Astrocyte of the cerebellum (primary cell): ENCODE measurements around the gene TMEM94.

ENCODE experiments used
- DNase-seq: peaks from one replicate; pipeline ENCODE4 v3.0.0-alpha.2; 2011; ENCODE audit warnings: low read depth
- H3K4me3 ChIP-seq: 2 replicates; pipeline ENCODE4 v1.5.1; 2011; ENCODE audit warnings: mild to moderate bottlenecking, low read depth, low read length, moderate library complexity
- in situ Hi-C: cut with HindIII; loops from 2 replicates; pipeline ENCODE4 v1.10.0; 2017; ENCODE audit warnings: low sequenced_read_pairs
- TF ChIP-seq, protein P1 (sequence below): IDR thresholded peaks from 2 replicates; pipeline ENCODE4 v1.5.1; 2012; ENCODE audit warnings: low read length, low read depth, moderate library complexity, mild to moderate bottlenecking; ENCODE audit errors: missing control alignments

The TMEM94 gene

DNA sequence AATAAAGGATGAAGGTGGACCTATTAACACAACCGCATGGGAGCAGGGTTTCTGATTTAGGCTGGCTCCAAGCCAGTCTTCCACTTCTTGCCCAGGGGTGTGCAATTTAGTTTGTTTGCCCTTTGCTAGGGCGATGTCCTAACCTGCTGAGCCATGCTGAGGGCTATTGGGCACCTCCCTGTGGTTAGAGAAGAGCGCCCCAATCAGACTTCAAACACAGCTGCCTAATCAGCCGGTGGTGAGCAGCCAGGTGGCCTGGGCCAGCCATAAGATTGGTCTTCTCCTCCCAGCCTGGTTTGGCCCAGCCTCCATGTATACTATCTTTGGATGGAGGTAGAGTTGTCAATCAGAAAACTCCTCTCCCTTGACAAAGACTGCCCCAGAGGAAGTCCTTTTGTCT lies 15.7 kb downstream of the TMEM94 start:
- H3K4me3 ChIP-seq, result no peak overlapping the region
- in situ Hi-C loops, result no loop called here
- no peak for DNase-seq
- TF ChIP-seq, protein P1, sequence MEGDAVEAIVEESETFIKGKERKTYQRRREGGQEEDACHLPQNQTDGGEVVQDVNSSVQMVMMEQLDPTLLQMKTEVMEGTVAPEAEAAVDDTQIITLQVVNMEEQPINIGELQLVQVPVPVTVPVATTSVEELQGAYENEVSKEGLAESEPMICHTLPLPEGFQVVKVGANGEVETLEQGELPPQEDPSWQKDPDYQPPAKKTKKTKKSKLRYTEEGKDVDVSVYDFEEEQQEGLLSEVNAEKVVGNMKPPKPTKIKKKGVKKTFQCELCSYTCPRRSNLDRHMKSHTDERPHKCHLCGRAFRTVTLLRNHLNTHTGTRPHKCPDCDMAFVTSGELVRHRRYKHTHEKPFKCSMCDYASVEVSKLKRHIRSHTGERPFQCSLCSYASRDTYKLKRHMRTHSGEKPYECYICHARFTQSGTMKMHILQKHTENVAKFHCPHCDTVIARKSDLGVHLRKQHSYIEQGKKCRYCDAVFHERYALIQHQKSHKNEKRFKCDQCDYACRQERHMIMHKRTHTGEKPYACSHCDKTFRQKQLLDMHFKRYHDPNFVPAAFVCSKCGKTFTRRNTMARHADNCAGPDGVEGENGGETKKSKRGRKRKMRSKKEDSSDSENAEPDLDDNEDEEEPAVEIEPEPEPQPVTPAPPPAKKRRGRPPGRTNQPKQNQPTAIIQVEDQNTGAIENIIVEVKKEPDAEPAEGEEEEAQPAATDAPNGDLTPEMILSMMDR, result no peak

DNA sequence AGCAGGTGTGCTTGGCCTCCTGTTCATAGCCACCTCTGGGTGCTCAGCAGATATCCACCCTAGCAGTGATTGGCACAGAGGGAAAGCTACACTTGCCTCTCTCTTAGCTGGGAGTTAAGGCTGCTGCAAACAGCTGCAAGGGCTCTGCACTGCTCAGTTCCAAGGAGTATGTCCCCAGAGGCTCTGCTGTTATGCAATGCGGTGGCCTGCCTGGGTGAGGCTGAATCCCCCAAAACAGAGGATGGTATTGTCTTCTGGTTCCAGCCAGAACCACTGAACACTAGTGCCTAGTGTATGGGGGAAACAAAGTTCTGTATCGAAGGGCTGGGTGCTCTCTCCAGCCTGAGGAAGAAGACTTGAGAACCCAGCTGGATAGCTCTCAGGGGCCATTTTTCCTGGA lies 16.8 kb downstream of the TMEM94 start:
- TF ChIP-seq, protein P1, result no peak
- DNase-seq, result no peak
- no peak overlapping the region for H3K4me3 ChIP-seq
- in situ Hi-C loops, result no loop called here

DNA sequence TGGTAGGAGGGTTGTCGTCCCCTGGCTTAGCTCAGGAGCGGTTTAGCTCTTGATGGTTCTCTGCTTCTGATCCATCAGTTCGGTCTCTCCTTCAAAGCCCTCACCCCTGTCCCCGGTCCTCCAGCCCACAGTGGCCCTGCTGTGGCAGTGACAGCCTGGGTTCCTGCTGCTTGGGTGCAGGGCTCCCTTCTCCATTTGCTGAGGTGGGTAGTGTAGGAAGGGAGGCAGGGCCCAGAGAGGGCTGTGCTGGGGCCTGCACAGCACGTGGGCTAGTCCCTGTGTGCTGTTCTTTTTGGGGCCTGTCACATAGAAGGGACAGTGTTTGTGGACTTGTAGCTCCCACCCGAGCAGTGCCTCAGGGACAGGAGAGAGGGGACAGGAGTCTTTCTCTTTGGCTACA lies 18.3 kb downstream of the TMEM94 start:
- in situ Hi-C loops, result no loop called here
- DNase-seq, result no peak
- H3K4me3 ChIP-seq, result no peak overlapping the region
- TF ChIP-seq, protein P1, result no peak

DNA sequence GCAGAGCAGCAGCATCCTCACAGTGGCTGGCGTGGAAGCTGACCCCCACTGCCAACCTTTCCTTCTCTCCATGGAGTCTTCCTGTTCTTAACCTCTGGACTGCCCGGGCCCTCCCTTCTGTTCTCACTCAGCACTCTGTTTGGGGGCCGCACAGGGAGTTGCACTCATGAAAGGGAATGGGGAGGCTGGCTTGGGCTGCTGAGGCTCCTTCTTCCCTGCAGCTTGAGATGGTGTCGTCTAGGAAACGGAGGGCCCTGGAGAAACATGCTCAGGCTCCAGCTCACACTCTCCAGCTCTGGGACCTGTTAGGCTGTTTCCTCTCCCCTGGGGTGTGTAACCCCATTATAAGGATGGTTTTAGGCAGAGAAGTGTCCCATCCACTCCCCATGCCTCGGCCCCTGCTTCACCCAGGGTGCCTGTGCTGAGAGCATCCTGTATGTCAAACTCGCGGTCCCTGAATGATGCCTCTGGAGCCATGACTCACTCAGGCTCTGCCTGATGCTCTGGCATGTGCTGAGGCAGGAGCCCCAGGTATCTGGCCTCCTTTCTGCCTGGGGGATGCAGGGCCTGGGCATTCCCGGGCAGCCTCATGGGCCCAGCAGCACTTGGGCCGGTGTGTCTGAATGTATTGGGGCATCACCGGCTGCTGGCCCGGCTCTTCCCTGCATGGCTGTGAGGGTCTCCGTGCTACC lies 18.9 kb downstream of the TMEM94 start:
- no peak for DNase-seq
- TF ChIP-seq, protein P1, result no peak
- in situ Hi-C loops, result no loop called here
- no peak overlapping the region for H3K4me3 ChIP-seq

DNA sequence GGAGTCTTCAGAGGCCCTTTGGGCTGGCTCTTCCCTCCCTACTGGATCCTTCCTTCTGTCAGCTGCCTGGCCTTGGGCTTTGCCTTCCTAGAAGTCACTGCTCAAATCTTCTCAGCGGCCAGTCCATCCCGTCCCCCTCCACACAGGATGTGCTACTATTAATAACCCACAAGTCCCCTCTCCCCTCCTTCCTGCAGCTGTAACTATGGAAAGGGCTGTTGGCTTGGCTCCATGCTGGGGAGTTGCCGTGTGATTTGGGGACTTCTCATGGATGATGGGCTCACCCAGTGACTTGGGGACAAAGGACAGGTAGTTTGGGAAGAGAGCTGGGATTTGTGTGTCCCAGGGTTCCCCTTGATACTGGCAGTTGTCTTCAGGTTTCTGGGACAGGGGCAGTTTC lies 19.4 kb downstream of the TMEM94 start:
- no peak for DNase-seq
- TF ChIP-seq, protein P1, result no peak
- in situ Hi-C loops, result no loop called here
- H3K4me3 ChIP-seq, result no peak overlapping the region

DNA sequence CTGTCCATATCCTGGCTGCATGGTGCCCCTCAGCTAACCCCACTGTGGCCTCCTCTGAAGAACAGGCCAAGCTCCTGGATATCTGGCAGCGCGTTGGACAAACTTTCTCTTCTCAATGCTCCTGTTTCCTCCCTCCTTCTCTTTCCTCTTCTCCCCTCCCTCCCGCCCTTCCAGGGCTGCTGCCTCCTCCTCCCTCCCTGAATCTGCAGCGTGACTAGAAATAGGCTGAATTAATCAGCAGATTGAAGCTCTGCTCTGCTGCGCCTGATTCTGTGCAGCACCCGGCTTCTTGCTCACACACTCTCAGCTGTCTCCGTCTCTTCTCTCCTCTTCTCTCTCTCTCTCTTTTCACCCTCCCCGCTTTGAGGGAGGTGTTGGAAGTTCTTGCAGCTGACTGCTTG lies 19.8 kb downstream of the TMEM94 start:
- in situ Hi-C loops, result no loop called here
- DNase-seq, result no peak
- TF ChIP-seq, protein P1, result no peak
- no peak overlapping the region for H3K4me3 ChIP-seq
